M059J (cell line): ENCODE results near the gene RADIL. TPM values are rescaled to one million over a fixed set of nuclear protein-coding genes. Genes with fewer than 3 reads are reported as not detected.

Experiments
- DNase-seq: peaks from one replicate; pipeline ENCODE4 v3.0.0-alpha.2; 2012; ENCODE audit warnings: low read depth
- total RNA-seq: library from RNA; depleted of rRNA; stranded (reverse); fragments of >200 nt; shearing (Covaris generic); gene quantifications from 2 replicates; pipeline ENCODE4 v1.2.3, GENCODE V29; 2014

The RADIL gene
- total RNA-seq, 1 experiment from 2014 or later, result not detected

- DNase-seq, result peak; percentile 50
Observed at GRCh38 chr7:4775848-4776623, 107.5 kb downstream of the RADIL start.

GRCh38 chr7:4775250-4775847, 108.2 kb downstream of the RADIL start, which contains the start of gene AP5Z1:
Gene AP5Z1 (plus strand): TSS chr7:4775623. CDS start chr7:4775716, 93 bp downstream.
- peak; percentile 95 for DNase-seq

- DNase-seq, result peak; percentile 75
Observed at GRCh38 chr7:4774658-4775249, 108.8 kb downstream of the RADIL start.

- DNase-seq, result no peak
Observed at GRCh38 chr7:4774007-4774406, 109.5 kb downstream of the RADIL start.

GRCh38 chr7:4772306-4772705, 111.2 kb downstream of the RADIL start:
- no peak for DNase-seq

GRCh38 chr7:4771737-4772136, 111.8 kb downstream of the RADIL start:
- no peak for DNase-seq

GRCh38 chr7:4770886-4771285, 112.6 kb downstream of the RADIL start:
- DNase-seq, result no peak

GRCh38 chr7:4769761-4770160, 113.8 kb downstream of the RADIL start:
- no peak for DNase-seq

- DNase-seq, result no peak
Observed at GRCh38 chr7:4768597-4769569, 114.6 kb downstream of the RADIL start.

GRCh38 chr7:4766666-4767519, 116.6 kb downstream of the RADIL start:
- DNase-seq, result no peak

- no peak for DNase-seq
Observed at GRCh38 chr7:4765776-4766490, 117.6 kb downstream of the RADIL start.

GRCh38 chr7:4764402-4765007, 119.0 kb downstream of the RADIL start:
- no peak for DNase-seq

- DNase-seq, result no peak
Observed at GRCh38 chr7:4763794-4764185, 119.7 kb downstream of the RADIL start.

- no peak for DNase-seq
Observed at GRCh38 chr7:4763091-4763793, 120.3 kb downstream of the RADIL start.

GRCh38 chr7:4762121-4763055, 121.1 kb downstream of the RADIL start:
- no peak for DNase-seq

- no peak for DNase-seq
Observed at GRCh38 chr7:4760952-4761351, 122.6 kb downstream of the RADIL start.

GRCh38 chr7:4759211-4759610, 124.3 kb downstream of the RADIL start:
- DNase-seq, result no peak

GRCh38 chr7:4758791-4759190, 124.7 kb downstream of the RADIL start:
- DNase-seq, result no peak
